GM18951 (cell line): ENCODE data around the gene MYT1.

Experiments used
- POLR2A ChIP-seq: IDR thresholded peaks from 4 replicates; pipeline ENCODE4 v1.6.1; 2011; ENCODE audit warnings: mild to moderate bottlenecking; ENCODE audit not compliant: insufficient read length, insufficient read depth; ENCODE audit errors: extremely low read depth
- in situ Hi-C: fragments of 300-500 bp; cut with MboI; formaldehyde crosslinking; loops from one replicate; pipeline ENCODE4 v1.12.0; 2022; ENCODE audit warnings: low sequenced_read_pairs, mixed read lengths, inconsistent platforms; ENCODE audit not compliant: unreplicated experiment

MYT1 gene

DNA sequence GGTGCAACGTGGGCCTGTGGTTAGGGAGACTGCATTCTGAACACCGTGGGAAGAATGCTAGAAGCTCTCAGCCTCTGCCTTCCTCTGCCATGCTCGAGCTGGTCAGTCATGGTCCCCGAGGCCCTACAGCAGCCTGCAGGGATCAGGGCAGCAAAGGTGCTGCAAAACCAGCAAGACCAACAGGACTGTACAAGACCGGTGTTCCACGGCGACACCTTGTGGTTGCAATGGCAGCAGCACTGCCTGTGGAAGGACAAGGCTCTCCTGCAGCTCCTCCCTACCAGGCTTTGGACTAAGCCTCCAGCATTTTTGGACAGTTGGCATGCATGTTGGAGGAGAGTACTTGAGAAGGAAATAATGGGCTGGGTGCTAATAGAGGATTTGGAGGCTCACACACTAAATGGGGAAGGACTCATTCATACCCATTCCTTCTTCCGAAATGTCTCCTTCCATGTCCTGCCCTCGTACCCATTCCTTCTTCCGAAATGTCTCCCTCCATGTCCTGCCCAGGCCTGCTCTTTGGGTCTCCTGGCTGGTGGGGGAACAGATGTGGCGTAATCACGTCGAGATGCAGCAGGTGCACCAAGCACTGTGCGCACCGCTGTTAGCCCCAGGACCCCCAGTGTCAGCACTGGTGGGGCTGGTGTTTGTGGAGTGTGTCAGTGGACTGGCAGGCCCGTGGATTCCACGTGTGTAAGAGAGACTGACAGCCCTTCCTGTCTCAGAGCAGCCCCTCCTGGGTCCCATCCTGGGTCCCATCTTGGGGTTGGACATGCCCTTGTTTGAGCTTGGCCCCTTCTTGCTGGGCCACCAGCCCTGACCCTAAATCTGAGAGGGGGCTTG lies 18.6 kb upstream of the MYT1 start:
- TF ChIP-seq POLR2A, result no peak
- in situ Hi-C loops, result no loop called here

GRCh38 chr20:64146301-64146935 lies 17.8 kb upstream of the MYT1 start:
- in situ Hi-C loops, result no loop called here
- TF ChIP-seq POLR2A, result no peak

GRCh38 chr20:64146936-64147477 lies 17.2 kb upstream of the MYT1 start:
- TF ChIP-seq POLR2A, result no peak
- in situ Hi-C loops, result no loop called here

DNA sequence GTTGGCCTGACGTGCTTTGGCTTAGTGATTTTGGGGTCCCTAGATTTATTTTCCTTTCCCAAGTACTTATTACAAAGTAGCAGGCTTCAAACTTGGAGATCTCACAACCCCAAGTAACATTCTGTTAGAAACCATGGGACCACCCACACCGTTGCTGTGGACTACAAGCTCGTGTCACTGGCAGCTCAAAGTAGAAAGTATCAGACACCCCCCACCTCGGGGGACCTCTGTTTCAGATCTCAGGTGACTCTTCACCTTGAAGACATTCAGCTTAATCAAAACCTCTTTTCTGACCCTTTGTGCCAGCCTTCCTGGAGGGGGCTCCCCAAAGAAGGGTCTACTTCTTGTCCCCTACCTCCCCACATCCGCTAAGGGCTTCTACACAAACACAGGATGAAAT lies 15.7 kb upstream of the MYT1 start:
- in situ Hi-C loops, result no loop called here
- TF ChIP-seq POLR2A, result no peak

DNA sequence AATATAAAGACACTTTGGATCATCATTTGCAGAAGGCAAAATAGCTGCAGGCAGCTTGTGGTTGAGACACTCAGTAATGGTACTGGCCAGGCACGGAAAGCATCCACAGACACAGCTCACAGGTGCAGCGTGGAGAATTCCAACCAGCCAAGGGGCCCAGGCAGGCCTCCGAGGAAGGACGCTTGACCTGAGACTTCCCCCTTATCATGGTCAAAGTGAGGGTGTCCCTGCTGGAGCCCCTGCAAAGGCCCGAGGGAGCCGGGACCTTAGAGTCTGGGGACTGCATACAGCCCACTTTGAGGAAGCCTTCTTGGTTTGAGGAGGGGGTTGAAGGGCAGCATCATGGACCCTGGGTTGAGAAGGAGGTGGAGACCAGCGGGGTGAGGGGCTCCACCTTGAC lies 15.1 kb upstream of the MYT1 start:
- no peak for TF ChIP-seq POLR2A
- in situ Hi-C loops, result no loop called here

DNA sequence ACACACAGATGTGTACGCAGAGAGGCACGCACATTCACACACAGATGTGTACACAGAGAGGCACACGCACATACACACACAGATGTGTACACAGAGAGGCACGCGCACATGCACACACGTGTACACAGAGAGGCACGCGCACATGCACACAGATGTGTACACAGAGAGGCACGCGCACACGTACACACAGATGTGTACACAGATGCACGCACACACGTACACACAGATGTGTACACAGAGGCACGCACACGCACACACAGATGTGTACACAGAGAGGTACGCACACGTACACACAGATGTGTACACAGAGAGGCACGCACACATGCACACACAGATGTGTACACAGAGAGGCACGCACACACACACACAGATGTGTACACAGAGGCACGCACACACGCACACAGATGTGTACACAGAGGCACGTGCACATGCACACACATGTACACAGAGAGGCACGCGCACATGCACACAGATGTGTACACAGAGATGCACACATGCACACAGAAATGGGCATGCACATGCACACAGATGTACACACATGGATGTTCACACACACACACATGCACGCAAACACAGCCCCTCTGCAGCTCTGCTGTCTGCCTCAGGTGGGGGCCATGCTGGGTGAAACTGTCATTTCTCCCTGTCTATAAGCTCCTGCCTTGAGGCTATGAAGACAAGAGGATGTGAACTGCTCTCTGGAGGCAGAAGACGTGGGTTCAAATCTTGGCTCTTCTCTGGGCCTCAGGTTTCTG lies 14.3 kb upstream of the MYT1 start:
- TF ChIP-seq POLR2A, result no peak
- in situ Hi-C loops, result no loop called here

DNA sequence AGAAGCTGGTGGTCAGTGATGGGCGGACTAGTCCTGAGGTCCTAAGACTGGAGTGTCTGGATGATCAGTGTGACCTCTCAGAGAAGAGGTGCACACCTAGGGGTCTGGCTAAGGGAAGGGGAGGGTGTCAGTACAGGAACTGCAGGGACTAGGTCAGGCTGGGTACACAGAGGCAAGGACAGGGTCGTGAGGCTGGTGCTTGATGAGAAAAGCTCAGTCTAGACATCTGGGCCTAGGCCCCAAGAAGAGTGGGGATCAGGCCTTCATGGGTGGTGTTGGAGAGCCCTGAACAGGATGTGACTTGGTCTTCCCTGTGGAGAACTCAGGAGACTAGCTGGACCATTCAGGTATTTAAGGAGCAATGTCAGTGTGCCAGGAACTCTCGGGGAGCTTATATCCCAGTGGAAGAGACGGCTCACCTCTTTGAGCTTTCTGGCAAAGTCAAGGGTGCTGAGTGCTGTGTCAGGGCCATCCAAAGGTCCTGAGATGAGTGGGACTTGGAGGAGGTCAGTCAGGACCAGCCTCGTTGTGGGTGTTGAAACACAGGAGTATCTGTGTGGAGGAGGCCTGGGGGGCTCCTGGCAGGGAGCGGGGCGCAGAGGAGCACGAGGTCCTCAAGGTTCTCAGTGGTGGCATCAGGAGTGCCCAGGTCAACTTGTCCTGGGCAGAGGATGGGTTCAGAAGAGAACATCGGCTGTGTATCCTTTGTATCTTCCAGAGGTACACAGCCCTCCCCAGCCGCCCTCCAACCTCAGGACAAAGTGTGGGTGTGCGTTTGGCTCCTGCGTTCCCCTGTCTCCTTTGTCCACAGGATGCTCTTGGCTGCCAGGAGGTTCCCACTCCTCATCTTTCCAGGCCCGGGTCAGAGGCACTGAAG lies 13.3 kb upstream of the MYT1 start:
- in situ Hi-C loops, result no loop called here

GRCh38 chr20:64151633-64152530 lies 12.4 kb upstream of the MYT1 start:
- in situ Hi-C loops, result no loop called here

More for the DNA sequence above, 13.3 kb upstream of the MYT1 start:
- TF ChIP-seq POLR2A, result no peak

GRCh38 chr20:64152906-64153305 lies 11.3 kb upstream of the MYT1 start:
- in situ Hi-C loops, result no loop called here
- TF ChIP-seq POLR2A, result no peak

More at GRCh38 chr20:64151633-64152530, 12.4 kb upstream of the MYT1 start:
- no peak for TF ChIP-seq POLR2A

DNA sequence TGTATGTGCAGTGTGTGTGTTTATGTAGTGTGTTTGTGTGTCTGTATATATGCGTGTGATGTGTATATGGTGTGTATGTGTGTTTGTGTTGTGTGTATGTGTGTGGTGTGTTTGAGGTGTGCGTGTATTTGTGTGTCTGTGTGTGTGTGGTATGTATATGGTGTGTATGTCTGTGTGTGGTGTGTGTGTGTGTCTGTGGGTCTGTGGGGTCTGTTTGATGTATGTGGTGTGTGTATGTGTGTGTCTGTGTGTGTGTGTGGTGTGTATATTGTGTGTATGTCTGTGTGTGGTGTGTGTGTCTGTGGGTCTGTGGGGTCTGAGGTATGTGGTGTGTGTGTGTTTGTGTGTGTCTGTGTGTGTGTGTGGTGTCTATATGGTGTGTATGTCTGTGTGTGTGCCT lies 10.8 kb upstream of the MYT1 start:
- TF ChIP-seq POLR2A, result no peak
- in situ Hi-C loops, result no loop called here

DNA sequence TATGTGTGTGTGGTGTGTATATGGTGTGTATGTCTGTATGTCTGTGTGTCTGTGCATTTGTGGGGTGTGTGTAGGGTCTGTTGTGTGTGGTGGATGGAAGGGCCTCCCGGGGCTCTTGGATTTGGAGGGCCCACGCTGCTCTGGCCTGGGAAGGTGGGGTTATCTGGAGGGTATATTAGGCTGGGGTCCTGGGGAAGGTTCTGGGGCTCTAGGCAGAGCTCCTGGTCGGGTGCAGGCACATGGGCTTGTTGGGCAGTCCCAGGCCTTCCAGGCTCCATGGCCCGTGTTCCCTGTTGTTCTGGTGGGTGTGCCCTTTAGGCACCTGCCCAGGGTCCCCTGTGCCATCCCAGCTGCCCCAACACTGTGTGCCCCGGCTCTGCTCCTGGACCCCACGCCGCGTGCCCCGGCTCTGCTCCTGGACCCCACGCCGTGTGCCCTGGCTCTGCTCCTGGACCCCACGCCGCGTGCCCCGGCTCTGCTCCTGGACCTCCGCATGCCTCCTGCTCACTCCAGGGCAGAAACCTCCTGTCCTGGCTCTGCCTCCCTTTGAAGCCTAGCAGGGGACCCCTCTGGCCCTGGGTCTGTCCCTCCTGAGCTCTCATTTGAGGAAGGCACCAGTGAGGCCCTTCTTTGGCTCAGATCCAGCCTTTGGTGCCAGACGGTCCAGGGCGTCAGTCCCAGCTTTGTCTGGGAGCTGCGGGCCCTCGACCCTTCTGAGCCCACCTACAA lies 10.2 kb upstream of the MYT1 start:
- TF ChIP-seq POLR2A, result no peak
- in situ Hi-C loops, result no loop called here
